HG02938 (cell line): ENCODE data around the gene SNAP47.
"Not testable (repeated sequence)": the region's sequence is repeated elsewhere in the genome, so short reads cannot be mapped to it uniquely, and the experiment has no call there.

Experiments used
- ATAC-seq: cut with Tn5 transposase; IDR thresholded peaks from one replicate; pipeline ENCODE4 v1.9.1; 2021; ENCODE audit warnings: mild to moderate bottlenecking, moderate library complexity; ENCODE audit not compliant: unreplicated experiment

Gene SNAP47, protein sequence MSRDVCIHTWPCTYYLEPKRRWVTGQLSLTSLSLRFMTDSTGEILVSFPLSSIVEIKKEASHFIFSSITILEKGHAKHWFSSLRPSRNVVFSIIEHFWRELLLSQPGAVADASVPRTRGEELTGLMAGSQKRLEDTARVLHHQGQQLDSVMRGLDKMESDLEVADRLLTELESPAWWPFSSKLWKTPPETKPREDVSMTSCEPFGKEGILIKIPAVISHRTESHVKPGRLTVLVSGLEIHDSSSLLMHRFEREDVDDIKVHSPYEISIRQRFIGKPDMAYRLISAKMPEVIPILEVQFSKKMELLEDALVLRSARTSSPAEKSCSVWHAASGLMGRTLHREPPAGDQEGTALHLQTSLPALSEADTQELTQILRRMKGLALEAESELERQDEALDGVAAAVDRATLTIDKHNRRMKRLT

DNA sequence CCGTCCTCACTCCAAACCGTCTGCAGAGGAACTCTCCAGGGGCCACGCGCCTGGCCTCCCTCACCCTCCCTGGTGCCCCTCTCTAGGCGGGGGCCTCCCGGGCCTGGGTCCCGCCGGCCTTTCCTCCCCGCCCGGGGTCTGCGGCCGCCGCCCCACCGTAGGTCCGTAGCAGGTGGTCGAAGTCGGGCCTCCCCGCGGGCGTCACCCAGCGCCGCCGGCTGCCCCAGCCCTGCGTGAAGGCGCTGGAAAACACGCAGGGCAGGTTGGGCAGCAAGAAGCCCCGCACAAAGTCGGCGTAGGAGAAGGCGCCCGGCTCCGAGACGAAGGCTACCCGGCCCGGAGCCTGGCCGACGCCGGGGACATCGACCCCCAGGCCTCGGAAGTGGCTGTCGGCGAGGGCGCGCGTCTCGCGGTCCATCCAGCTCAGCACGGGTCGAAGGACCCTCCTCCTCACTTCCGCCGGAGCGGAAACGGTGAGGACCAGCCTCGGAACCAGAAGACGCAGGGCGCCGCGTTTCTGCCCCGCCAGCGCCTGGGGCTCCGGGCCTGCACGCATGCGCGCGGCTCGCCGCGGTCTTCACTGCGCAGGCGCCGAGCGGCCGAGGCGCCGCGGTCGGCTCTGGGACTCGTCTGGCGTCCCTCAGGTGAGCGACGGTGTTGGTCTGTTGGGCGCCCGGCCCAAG is at the start of gene SNAP47, which contains the start of gene JMJD4:
TSS of gene SNAP47 (plus strand) at position 580 of the 683 bp plus-strand sequence. CDS start 12,302 bp downstream, outside the sequence.
TSS of gene JMJD4 (minus strand) at position 447 of the 683 bp plus-strand sequence. CDS start at position 418, 29 bp downstream.
- peak; percentile 94 for ATAC-seq

DNA sequence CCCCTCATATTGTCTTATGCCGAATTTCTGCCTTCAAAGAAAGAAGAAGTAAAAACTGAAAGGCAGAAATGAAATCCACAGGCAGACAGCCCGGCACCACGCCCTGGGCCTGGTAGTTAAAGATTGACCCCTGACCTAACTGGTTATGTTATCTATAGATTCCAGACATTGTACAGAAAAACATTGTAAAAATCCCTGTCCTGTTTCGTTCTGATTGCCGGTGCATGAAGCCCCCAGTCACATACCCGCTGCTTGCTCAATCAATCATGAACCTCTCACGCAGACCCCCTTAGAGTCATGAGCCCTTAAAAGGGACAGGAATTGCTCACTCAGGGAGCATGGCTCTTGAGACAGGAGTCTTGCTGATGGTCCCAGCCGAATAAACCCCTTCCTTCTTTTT is 49.4 kb upstream of the SNAP47 start:
- ATAC-seq, result no peak

DNA sequence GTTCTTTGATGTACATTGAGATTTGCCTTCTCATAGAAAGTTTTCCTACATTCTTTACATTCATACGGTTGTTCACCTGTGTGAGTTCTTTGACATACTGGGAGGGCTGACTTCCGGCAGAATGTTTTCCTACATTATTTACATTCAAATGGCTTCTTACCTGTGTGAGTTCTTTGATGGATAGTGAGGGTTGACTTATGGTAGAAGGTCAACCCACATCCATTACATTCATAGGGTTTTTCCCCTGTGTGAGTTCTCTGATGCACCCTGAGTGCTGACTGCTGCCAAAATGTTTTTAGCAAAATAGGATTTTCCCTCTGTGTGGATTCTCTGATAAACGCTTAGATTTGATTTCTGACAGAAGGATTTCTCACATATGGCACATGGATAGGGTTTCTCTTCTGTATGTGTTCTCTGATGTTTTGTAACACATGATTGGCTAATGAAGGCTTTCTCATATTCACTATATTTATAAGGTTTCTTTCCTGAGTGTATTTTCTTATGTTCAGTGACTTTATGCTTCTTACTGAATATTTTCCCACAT is 37.8 kb upstream of the SNAP47 start:
- ATAC-seq, result no peak

DNA sequence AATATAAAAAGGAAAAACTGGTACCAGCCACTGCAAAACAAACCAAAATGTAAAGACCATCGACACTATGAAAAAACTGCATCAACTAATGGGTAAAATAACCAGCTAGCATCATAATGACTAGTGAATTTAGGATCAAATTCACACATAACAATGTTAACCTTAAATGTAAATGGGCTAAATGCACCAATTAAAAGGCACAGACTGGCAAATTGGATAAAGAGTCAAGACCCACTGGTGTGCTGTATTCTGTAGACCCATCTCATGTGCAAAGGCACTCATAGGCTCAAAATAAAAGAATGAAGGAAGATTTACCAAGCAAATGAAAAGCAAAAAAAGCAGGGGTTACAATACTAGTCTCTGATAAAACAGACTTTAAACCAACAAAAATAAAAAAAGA is 33.6 kb upstream of the SNAP47 start:
- not testable (repeated sequence) for ATAC-seq

DNA sequence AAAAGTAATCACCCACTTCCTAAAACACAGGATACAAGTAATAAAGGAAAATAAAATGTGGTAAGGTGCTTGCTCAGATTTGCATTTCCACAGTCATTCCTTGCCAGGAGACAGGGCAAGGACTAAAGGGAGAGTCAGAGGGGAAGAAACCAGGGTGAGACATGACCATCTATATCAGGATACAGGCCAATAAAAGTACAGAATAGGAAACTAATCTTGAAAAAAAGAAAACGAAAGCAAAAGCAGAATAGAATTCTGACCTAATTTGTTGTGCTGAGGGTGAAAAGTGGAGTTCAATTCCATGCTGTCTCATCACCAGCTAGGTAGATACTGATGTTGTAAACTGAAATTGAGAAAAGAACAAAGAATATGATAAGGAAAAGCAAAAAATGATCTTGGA is 27.4 kb upstream of the SNAP47 start:
- no peak for ATAC-seq

DNA sequence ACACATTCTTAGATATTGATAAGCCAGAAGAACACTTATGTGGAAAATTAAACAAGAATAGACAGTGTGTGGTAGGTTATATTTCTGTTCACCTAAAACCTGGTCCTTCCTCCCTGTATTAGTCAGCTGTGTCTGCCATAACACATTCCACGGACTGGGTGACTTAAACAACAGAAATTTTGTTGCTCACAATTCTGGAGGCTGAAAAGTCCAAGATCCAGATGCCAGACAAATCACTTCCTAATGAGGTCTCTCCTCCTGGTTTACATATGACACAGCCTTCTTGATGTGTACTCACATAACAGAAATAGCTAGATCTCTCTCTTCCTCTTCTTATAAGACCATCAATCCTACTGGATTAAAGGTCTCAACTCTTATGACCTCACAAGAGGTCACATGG is 25.8 kb upstream of the SNAP47 start:
- no peak for ATAC-seq

DNA sequence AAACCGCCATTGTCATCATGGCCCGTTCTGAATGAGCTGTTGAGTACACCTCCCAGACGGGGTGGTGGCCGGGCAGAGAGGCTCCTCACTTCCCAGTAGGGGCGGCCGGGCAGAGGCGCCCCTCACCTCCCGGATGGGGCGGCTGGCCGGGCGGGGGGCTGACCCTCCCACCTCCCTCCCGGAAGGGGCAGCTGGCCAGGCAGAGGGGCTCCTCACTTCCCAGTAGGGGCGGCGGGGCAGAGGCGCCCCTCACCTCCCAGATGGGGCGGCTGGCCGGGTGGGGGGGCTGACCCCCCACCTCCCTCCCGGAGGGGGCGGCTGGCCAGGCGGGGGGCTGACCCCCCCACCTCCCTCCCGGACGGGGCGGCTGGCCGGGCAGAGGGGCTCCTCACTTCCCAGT is 24.8 kb upstream of the SNAP47 start:
- not testable (repeated sequence) for ATAC-seq

DNA sequence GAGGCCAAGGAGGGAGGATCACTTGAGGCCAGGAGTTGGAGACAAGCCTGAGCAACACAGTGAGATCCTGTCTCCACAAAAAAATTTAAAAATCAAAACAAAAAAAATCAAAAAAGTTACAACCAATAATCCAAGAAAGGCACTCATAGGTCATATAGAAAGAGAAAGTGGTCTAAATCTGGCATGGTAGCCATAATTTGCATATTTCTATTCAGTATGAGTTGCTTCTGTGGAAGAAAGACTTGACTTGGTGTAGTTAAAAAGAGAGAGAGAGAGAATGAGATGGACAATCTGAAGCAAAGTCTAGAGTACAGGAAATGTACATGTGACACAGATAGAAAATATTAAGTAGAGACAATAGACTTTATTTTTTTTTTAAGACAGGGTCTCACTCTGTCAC is 22.6 kb upstream of the SNAP47 start:
- no peak for ATAC-seq

DNA sequence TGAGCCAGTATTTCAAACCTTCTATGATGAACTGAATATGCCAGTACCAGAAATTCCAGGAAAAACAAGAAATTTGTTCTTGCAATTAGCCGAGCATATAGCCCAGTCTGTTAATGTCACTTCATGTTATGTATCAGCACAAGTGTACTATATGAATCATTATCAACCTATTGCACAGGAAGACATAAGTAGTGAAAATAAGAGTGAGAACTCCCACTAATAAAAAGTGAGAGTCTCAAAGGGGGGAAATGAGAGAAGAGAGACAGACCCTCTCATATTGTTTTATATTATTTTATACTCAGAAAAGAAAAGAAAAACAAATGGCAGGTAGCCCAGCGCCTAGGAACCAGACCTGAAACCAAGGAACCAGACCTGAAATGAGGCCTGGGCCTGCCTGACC is 16.3 kb upstream of the SNAP47 start:
- no peak for ATAC-seq

DNA sequence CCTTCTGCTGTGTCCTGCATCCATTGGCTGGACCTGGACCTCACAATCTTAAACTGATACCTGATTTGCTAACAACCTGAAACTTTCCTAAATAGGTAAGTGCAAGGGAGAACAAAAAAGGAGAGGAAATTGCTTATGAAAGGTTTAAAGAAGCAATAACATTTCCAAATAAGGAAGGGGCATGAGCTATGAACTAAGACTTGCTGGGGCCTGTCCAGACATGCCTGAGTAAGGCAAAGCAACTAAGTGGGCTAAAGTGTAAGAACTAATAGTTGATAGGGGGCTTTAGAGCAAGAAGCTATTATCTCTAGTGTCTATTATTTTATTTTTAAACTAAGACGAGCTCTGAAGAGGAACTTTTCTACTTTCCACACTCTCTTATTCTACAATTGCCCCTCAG is 11.8 kb upstream of the SNAP47 start:
- no peak for ATAC-seq

DNA sequence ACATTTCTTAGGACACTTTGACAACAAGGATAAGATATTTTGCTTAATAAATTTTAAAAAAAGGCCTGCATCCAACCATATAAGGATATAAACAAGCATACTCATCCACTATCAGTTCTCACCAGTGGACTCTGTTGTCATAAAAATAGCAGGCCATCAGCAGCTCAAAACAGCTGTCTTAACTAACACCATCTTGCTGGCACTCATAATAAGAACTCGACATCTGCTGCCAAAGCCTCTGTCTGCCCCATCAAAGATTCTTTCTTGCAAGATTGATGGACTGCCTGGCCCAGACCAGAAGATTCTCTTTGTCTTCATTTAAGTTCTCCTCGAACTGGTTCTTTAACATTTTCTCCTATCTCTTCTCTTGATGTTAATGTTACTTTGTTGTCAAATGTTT is 10.2 kb upstream of the SNAP47 start:
- ATAC-seq, result no peak

DNA sequence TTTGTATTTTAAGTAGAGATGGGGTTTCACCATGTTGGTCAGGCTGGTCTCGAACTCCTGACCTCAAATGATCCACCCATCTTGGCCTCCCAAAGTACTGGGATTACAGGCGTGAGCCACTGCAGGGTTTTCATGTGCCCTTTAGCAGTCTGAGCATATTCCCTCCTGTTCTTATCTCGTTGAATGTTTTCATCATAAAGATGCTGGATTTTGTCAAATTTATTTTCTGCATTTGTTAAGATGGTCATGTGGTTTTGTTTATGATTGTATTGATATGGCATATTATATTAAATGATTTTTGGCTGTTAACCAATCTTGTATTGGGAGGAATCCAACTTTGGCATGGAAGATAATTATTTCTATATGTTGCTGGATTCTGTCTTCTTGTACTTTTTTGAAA is 8.9 kb upstream of the SNAP47 start:
- ATAC-seq, result no peak

DNA sequence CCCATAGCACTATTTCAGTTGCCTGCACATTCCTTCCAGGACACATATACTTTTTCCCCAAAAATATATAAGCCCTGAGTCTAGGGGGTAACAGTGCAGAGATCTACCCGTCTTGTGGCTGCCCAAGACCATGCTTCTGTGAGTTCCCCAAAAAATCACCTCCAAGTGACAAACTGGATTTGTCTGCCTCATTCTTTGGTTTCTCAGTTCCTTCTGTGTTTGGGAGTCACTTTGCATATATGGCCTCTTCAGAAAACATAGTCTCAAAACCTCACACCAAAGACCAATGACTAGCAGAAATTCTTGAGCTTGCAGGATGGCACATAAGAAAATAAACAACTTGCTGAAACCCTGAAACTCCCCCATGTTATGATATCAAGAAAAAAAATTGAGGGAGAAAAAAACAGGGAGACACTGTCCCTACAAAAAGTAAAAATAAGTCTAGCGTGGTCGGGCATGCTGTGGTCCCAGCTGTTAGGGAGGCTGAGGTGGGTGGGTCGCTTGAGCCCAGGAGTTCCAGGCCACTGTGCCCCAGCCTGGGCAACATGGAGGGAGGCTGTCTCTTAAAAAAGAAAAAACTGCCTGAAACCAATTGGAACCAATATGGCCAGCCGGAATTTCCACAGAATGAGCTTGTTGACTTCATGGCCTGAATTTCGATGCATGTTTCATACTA is 8.2 kb upstream of the SNAP47 start:
- ATAC-seq, result peak; percentile 40

DNA sequence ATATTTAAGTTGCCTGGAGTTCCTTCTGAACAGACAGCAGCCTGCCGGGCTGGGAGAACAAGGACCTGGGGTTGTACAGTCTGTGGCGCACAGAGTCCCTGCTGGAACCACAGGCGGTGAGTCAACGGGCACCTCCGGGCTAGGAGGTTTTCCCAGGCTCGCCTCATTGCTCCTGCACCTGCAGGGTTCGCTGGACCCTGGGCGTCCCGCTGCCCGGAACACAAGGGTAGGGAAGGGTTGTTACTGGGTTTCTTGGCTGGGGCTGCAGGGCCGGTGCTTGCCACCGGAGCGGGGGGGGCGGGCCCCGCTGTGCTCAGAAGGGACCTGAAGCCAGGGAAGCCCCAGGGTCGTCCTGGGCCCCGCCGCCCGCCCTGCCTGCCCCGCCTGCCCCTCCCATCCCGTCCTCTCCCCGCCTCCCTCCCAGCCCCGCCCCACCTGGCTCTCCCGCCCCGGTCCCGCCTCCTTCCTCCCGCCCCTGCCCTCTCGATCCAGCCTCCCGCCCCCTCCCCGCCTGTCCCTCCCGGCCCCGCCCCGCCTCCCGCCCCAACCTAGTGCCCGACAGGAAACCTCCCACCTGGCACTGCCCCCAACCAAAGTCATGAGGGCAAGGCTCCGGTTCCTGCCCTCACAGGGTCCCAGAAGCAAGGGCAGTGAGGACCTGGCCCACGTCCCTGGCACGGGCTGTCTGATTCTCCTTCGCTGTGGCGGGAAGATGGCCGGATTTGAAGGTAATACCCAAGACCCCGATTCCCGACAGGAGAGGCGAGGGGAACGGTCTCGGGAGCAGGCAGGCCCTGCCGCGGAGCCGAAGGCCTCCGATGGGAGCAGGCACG is 7.0 kb upstream of the SNAP47 start:
- no peak for ATAC-seq

DNA sequence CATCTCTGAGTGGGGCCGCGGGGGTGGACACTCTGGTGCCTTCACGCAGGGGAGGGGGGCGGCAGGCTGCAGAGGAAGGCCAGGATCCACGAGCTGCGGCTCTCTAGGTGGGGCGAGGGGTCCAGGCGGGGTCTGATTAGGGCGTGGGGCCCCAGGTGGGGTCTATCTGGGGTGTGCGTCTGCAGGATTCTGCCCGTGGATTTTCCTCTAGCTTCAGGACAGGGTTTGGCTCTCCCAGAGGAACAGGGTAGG is 6.4 kb upstream of the SNAP47 start:
- no peak for ATAC-seq

DNA sequence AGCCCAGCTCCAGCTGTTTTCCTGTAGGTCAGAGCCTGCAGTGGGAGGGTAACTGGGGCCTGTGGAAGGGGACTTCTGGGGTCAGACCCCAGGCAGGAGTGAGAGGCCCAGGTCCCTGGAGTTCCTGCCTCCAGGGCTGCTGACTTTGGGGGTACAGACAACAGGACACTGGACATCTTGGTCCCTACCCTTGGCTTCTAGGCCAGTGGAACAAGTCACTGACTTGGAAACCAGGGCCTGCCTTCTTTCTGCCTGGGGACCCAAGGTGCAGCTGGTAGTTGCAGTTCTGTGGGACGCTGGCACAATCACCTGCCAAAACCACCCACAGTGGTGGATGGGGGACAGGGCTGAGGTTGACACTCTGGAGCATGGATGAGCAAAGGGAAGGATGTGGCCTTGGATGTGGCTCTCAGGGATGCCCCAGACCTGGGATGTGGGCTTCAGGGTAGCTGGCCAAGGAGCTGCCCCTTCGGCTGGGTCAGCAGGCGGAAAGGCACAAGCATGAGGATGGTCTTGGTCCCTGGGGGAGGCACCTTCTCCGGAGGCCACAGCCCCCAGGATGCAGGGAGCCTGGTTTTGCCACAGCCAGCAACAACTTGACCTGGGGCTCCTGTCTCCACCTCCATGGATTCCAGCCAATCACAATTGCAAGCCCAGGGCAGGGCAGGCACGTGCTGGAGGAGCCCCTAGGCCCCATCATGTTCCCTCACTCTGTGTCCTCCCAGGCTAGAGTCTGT is 5.9 kb upstream of the SNAP47 start:
- no peak for ATAC-seq

DNA sequence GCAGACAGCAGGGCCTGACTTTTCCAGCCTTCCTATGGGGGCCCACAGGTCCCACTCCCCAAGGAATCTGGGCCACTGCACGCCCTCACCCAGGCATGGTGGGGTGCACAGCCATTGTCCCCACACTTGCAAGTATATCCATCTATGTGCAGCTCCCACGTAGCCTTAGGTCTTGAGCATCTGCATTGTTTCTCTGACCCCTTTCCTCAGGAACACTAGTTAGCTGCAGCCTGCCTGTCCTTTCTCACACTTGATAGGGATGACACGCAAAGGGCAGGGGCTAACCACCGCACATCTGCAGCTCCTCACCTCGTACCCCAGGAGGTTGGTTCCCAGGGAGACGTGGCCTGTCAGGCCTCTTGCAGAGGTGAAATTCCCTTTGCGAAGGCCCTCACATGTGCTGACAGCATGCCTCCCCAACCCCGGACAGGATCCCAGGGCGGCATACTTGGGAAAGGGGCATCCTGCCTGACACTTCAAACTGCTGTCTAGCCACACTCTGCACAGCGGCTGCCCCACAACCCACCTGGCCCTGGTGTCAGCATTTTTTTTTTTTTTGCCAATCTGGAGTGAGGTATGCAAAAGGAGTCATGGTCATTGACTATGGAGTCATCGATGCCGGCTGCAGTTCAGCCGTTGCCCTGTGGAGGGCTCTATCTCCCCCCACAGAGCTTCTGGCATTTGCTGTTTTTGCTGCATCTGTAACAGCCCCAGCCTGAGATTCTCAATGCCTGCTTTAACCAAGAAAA is 5.2 kb upstream of the SNAP47 start:
- peak; percentile 25 for ATAC-seq

DNA sequence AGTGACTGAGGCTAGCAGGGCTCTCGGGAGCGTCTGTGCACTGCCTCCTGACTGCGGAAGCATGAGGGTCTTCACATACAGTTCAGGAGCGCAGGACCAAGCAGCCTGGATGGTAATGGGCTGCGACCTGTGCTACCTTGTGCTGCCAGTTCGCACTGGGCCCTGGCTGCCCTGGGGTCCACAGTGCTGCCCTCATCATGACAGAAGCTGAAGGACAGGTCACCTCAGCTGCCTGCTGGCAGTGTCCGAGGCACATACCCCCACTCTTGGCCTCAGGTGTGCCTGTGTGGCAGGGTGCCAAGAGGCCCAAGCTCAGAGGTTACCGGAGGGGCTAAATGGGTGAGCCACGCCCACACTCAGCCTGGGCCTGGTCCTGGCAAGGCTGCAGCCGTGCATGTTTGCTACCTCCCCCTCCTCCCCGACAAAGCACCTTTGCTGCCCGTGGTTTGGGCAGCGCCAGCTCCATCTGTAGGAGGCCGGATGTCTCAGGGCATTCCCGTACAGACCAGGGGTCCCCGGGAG is 4.5 kb upstream of the SNAP47 start:
- ATAC-seq, result no peak

DNA sequence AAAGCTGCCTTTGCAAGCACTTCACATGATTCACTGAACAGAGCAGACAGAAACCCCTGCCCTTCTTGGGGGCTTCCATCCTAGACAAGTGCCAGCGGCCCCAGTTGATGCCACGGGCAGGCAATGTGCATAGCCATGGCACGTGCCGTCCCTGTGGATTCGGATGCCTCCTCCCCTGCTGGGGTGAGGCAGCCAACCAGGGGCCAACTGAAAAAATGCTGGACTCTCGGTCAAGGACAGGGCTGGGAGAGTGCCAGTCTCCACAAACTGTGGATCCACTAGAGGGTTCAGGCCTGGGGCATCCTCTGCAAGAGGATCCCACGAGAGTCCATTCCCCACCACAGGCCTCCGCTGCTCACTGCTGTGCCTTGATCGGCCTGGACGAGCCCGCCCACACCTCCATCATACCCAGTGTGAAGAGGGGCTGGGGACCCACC is 4.0 kb upstream of the SNAP47 start:
- ATAC-seq, result no peak
